ENCODE measurements around the gene UNC13B. TPM values are rescaled to one million over a fixed set of nuclear protein-coding genes. Genes with fewer than 3 reads are reported as not detected.

The UNC13B gene
- total and polyA plus RNA-seq, 2 experiments from 2014 or later = 8.7 to 52.1 TPM

- DNase-seq (ENCODE audit: low spot score) (peak; percentile 19), ATAC-seq (no peak)
- no peak overlapping the region for H3K27ac Mint-ChIP-seq
- no peaks in the 10 kb centered on the region for H3K4me1 ChIP-seq (ENCODE audit: insufficient read depth)
- no peak overlapping the region for H3K4me3 ChIP-seq
- H3K27me3 ChIP-seq (ENCODE audit: insufficient read depth) = no peaks in the 10 kb centered on the region
- no peaks in the 10 kb centered on the region for H3K27me3 Mint-ChIP-seq (ENCODE audit: insufficient read depth, low read depth, poor library complexity)
- H3K9me2 ChIP-seq (ENCODE audit: insufficient read depth) = no peaks in the 10 kb centered on the region
- no peaks in the 10 kb centered on the region for H3K4me1 Mint-ChIP-seq
- no peaks in the 10 kb centered on the region for H4K20me1 ChIP-seq (replicated peaks; ENCODE audit: insufficient read depth)
- no peaks in the 10 kb centered on the region for H3F3A ChIP-seq (replicated peaks; ENCODE audit: low read depth)
- H3K36me3 ChIP-seq (ENCODE audit: insufficient read depth) = no peaks in the 10 kb centered on the region; the same call in none of the 2 replicates
- no peak for TF ChIP-seq ZNF114 (CRISPR knock-in tag; IDR thresholded peaks at IDR 0.05)
- no peak overlapping the region for H3K4me3 Mint-ChIP-seq
- H2AFZ ChIP-seq = no peak overlapping the region
- peaks cover 42% of the 10 kb centered on the region for H3K79me2 ChIP-seq (replicated peaks; ENCODE audit: insufficient read depth)
- peaks cover 49% of the 10 kb centered on the region for H3K36me3 Mint-ChIP-seq (ENCODE audit: low read depth)
- peaks cover 67% of the 10 kb centered on the region for H3K9me3 Mint-ChIP-seq
- H3K27ac ChIP-seq (ENCODE audit: low read depth) = no peak overlapping the region
- no peak overlapping the region for H3K4me2 ChIP-seq
Measured at GRCh38 chr9:35203528-35203927, 41.7 kb downstream of the UNC13B start.

GRCh38 chr9:35205340-35205739, 43.5 kb downstream of the UNC13B start:
- Mint-ChIP-seq H3K4me1 (no peaks in the 10 kb centered on the region), H3K27me3 (ENCODE audit: insufficient read depth, low read depth, poor library complexity) (no peaks in the 10 kb centered on the region), H3K36me3 (ENCODE audit: low read depth) (peaks cover 47% of the 10 kb centered on the region), H3K27ac (no peak overlapping the region), H3K4me3 (no peak overlapping the region), H3K9me3 (peaks cover 55% of the 10 kb centered on the region)
- TF ChIP-seq ZNF114 (CRISPR knock-in tag; IDR thresholded peaks at IDR 0.05) (no peak), REST (IDR thresholded peaks at IDR 0.05; ENCODE audit: unreplicated experiment) (no peak), ZNF462 (CRISPR knock-in tag; IDR thresholded peaks at IDR 0.05) (no peak), CTCF (conservative IDR thresholded peaks at IDR 0.05; ENCODE audit: low read depth in 2 of 2) (no peak)
- Histone ChIP-seq H3K9me2 (ENCODE audit: insufficient read depth) (no peaks in the 10 kb centered on the region), H3F3A (replicated peaks; ENCODE audit: low read depth) (no peaks in the 10 kb centered on the region), H4K20me1 (replicated peaks; ENCODE audit: insufficient read depth) (no peaks in the 10 kb centered on the region), H3K27me3 (ENCODE audit: insufficient read depth) (no peaks in the 10 kb centered on the region), H3K4me2 (no peak overlapping the region), H2AFZ (no peak overlapping the region), H3K4me1 (ENCODE audit: insufficient read depth) (no peaks in the 10 kb centered on the region), H3K79me2 (replicated peaks; ENCODE audit: insufficient read depth) (peaks cover 41% of the 10 kb centered on the region), H3K4me3 (no peak overlapping the region), H3K36me3 (ENCODE audit: insufficient read depth) (no peaks in the 10 kb centered on the region; the same call in none of the 2 replicates), H3K27ac (ENCODE audit: low read depth) (no peak overlapping the region)
- ATAC-seq = no peak
- DNase-seq (ENCODE audit: low spot score) = no peak
